ENCODE results near the gene CASZ1. TPM values are rescaled to one million over a fixed set of nuclear protein-coding genes. Genes with fewer than 3 reads are reported as not detected.

Gene CASZ1
- total RNA-seq, 2 donors from 2014 or later: 90.9 to 96.9 TPM

- Histone ChIP-seq H3K27me3 (replicated peaks; ENCODE audit: insufficient read depth) (no peaks in the 10 kb centered on the region), H3K27ac (no peak overlapping the region), H3K4me3 (no peak overlapping the region), H3K4me1 (replicated peaks) (peaks cover 2% of the 10 kb centered on the region), H3K36me3 (no peaks in the 10 kb centered on the region), H3K9me3 (no peaks in the 10 kb centered on the region)
- 78% methylated on average over 9 of the region's 9 CpGs for WGBS
- intact Hi-C loops (cut with DNase I): no loop called here
- no peak for DNase-seq (ENCODE audit: low spot score)
- TF ChIP-seq CTCF (IDR thresholded peaks at IDR 0.05) (no peak), POLR2A (IDR thresholded peaks at IDR 0.05) (no peak), POLR2AphosphoS5 (IDR thresholded peaks at IDR 0.05) (no peak)
Observed at GRCh38 chr1:10833630-10834557, 37.4 kb upstream of the CASZ1 start.

GRCh38 chr1:10832703-10833102 lies 36.3 kb upstream of the CASZ1 start:
- TF ChIP-seq CTCF (IDR thresholded peaks at IDR 0.05) (no peak), POLR2AphosphoS5 (IDR thresholded peaks at IDR 0.05) (no peak), POLR2A (IDR thresholded peaks at IDR 0.05) (no peak)
- no peak for DNase-seq (ENCODE audit: low spot score)
- H3K4me1 ChIP-seq (replicated peaks): peaks cover 2% of the 10 kb centered on the region
- 62% methylated on average over 3 of the region's 3 CpGs for WGBS
- H3K4me3 ChIP-seq: no peak overlapping the region
- H3K27ac ChIP-seq: no peak overlapping the region
- H3K36me3 ChIP-seq: no peaks in the 10 kb centered on the region
- intact Hi-C loops (cut with DNase I): no loop called here
- no peaks in the 10 kb centered on the region for H3K27me3 ChIP-seq (replicated peaks; ENCODE audit: insufficient read depth)
- H3K9me3 ChIP-seq: no peaks in the 10 kb centered on the region

GRCh38 chr1:10830961-10831668 lies 34.7 kb upstream of the CASZ1 start:
- no peak for TF ChIP-seq POLR2AphosphoS5 (IDR thresholded peaks at IDR 0.05)
- no peak for TF ChIP-seq POLR2A (IDR thresholded peaks at IDR 0.05)
- no peak for TF ChIP-seq CTCF (IDR thresholded peaks at IDR 0.05)
- 74% methylated on average over 10 of the region's 10 CpGs for WGBS
- intact Hi-C loops (cut with DNase I): no loop called here
- H3K27me3 ChIP-seq (replicated peaks; ENCODE audit: insufficient read depth): no peaks in the 10 kb centered on the region
- H3K9me3 ChIP-seq: no peaks in the 10 kb centered on the region
- no peak for DNase-seq (ENCODE audit: low spot score)
- H3K36me3 ChIP-seq: no peaks in the 10 kb centered on the region
- H3K4me3 ChIP-seq: no peak overlapping the region
- H3K27ac ChIP-seq: no peak overlapping the region
- peaks cover 2% of the 10 kb centered on the region for H3K4me1 ChIP-seq (replicated peaks)

- Histone ChIP-seq H3K4me3 (no peak overlapping the region), H3K36me3 (no peaks in the 10 kb centered on the region), H3K4me1 (replicated peaks) (no peaks in the 10 kb centered on the region), H3K27me3 (replicated peaks; ENCODE audit: insufficient read depth) (no peaks in the 10 kb centered on the region), H3K27ac (no peak overlapping the region), H3K9me3 (no peaks in the 10 kb centered on the region)
- intact Hi-C loops (cut with DNase I): no loop called here
- DNase-seq (ENCODE audit: low spot score): no peak
- WGBS: 73% methylated on average over 17 of the region's 17 CpGs
- TF ChIP-seq POLR2A (IDR thresholded peaks at IDR 0.05) (no peak), CTCF (IDR thresholded peaks at IDR 0.05) (no peak), POLR2AphosphoS5 (IDR thresholded peaks at IDR 0.05) (no peak)
Observed at GRCh38 chr1:10829965-10830515, 33.6 kb upstream of the CASZ1 start.
